ENCODE measurements around the gene RNF25. TPM values are rescaled to one million over a fixed set of nuclear protein-coding genes. Genes with fewer than 3 reads are reported as not detected.

RNF25 gene
- total and polyA plus RNA-seq, 2 of the 8 experiments (the other 6 are each of a cell fraction or from before 2014, with no cell fraction given): 19.6 to 29.6 TPM

GRCh38 chr2:218709908-218710307, 38.1 kb upstream of the RNF25 start:
- H2AFZ ChIP-seq (ENCODE audit: low read length): peak overlapping the region; percentile 87; the same call in 1 of the 2 replicates
- H3K18ac ChIP-seq (ENCODE audit: extremely low read depth, low read length): no peak overlapping the region
- FAIRE-seq (no peak), DNase-seq (ENCODE audit: low read depth in 1 of 2, low spot score in 2 of 2) (no peak)
- H3K4me2 ChIP-seq (ENCODE audit: insufficient read depth in 1 of 2, low read depth in 2 of 2, low read length in 2 of 2): peak overlapping the region in 1 of 2 experiments; percentile 56; a peak in 1 of 4 replicates
- peaks cover 0 to 4% of the 10 kb centered on the region in 2 experiments for H4K20me1 ChIP-seq (replicated peaks in 1 of 2; ENCODE audit: control insufficient read depth in 1 of 2, insufficient read depth in 2 of 2, low read length in 2 of 2)
- CTCF ChIA-PET (ENCODE audit: partially characterized antibody): interaction anchor here (0.6 to 2.7 kb wide), 12 partner anchors 8 to 113 kb away, joined by 3 to 17 read pairs (median 6); partner anchors contain the start of genes BCS1L and ZNF142
- H4K91ac ChIP-seq (replicated peaks; ENCODE audit: insufficient read length, low read length): no peak overlapping the region
- no peaks in the 10 kb centered on the region for H3K9me3 ChIP-seq (ENCODE audit: insufficient read depth in 2 of 2, low read depth in 1 of 2, low read length in 1 of 2)
- H3K79me1 ChIP-seq (ENCODE audit: low read depth, low read length): peaks cover 7% of the 10 kb centered on the region; the same call in 1 of the 2 replicates
- WGBS, 2 experiments (ENCODE audit: extremely low coverage in 1 of 2, insufficient coverage in 1 of 2, insufficient read length in 1 of 2, insufficient replicate concordance in 2 of 2, low coverage in 1 of 2, low lambda C conversion rate in 2 of 2, missing lambda C conversion rate in 1 of 2): 82% methylated on average over 6 of the region's 8 CpGs; no CpG with 5 or more reads in 1 of the 2 experiments
- no peak overlapping the region for H2BK5ac ChIP-seq (ENCODE audit: low read depth, low read length)
- H2BK20ac ChIP-seq (ENCODE audit: low read length): no peak overlapping the region
- POLR2A ChIA-PET (ENCODE audit: partially characterized antibody): interaction anchor here (0.7 to 2.3 kb wide), 9 partner anchors 8 to 67 kb away, joined by 3 to 14 read pairs (median 3); partner anchors contain the start of genes RNF25 and STK36
- H4K5ac ChIP-seq (ENCODE audit: insufficient read length, low read depth, low read length): no peak overlapping the region
- no peak overlapping the region for H2BK120ac ChIP-seq (replicated peaks; ENCODE audit: low read depth, low read length)
- H3K23me2 ChIP-seq (ENCODE audit: low read depth, low read length): 0 out of 2 replicates have a peak, but pooled peaks cover 2% of the 10 kb centered on the region
- H2AK5ac ChIP-seq (ENCODE audit: low read depth, low read length): no peak overlapping the region
- peak overlapping the region; percentile 39; the same call in 1 of the 2 replicates for H4K8ac ChIP-seq (ENCODE audit: extremely low read depth, insufficient read depth, low read length)
- H2BK12ac ChIP-seq (ENCODE audit: low read depth, low read length): no peak overlapping the region
- peaks cover 0 to 4% (median 1%) of the 10 kb centered on the region in 4 experiments; a peak in 4 of 7 replicates for H3K4me1 ChIP-seq (replicated peaks in 1 of 4; ENCODE audit: control insufficient read depth in 3 of 4, insufficient read depth in 4 of 4, low read length in 3 of 4)
- H3K56ac ChIP-seq (replicated peaks; ENCODE audit: insufficient read length, low read depth, low read length): no peak overlapping the region
- H3K14ac ChIP-seq (ENCODE audit: insufficient read length): no peak overlapping the region
- H3K27me3 ChIP-seq (replicated peaks in 1 of 4; ENCODE audit: control insufficient read depth in 3 of 4, extremely low read depth in 1 of 4, insufficient read depth in 3 of 4, low read length in 3 of 4): no peaks in the 10 kb centered on the region
- no peaks in the 10 kb centered on the region; a peak in 1 of 8 replicates for H3K36me3 ChIP-seq (ENCODE audit: control insufficient read depth in 2 of 4, insufficient read depth in 4 of 4, low read length in 3 of 4)
- H3K9ac ChIP-seq (replicated peaks in 1 of 4; ENCODE audit: extremely low read depth in 1 of 4, low read depth in 3 of 4, low read length in 3 of 4): no peak overlapping the region
- H2BK15ac ChIP-seq (ENCODE audit: low read length): peak overlapping the region; percentile 4; the same call in 1 of the 2 replicates
- no peak overlapping the region for H3K27ac ChIP-seq (ENCODE audit: low read depth, low read length)
- no peak overlapping the region for H3K23ac ChIP-seq (ENCODE audit: insufficient read length)
- H3K4me3 ChIP-seq (ENCODE audit: extremely low read depth in 1 of 4, insufficient read depth in 2 of 4, low read depth in 3 of 4, low read length in 4 of 4): peak overlapping the region in 1 of 4 experiments; percentile 89; a peak in 1 of 8 replicates
- H3K79me2 ChIP-seq (ENCODE audit: control insufficient read depth in 1 of 2, insufficient read depth in 2 of 2, low read length in 2 of 2): peaks cover 4 to 35% of the 10 kb centered on the region in 2 experiments
- H3K4ac ChIP-seq (replicated peaks; ENCODE audit: insufficient read length, low read depth, low read length): no peak overlapping the region
- TF ChIP-seq SRF (IDR thresholded peaks at IDR 0.05; ENCODE audit: low read depth, low read length): no peak
- TF ChIP-seq RXRA (IDR thresholded peaks at IDR 0.05; ENCODE audit: insufficient read depth, low read depth, low read length): no peak
- no peak for TF ChIP-seq SIX5 (IDR thresholded peaks at IDR 0.05; ENCODE audit: low read depth, low read length)
- no peak for TF ChIP-seq MAFK (IDR thresholded peaks at IDR 0.05; ENCODE audit: low read depth, low read length)
- no peak for TF ChIP-seq POLR2AphosphoS5 (IDR thresholded peaks at IDR 0.05; ENCODE audit: low read depth, low read length)
- no peak for TF ChIP-seq CHD1 (IDR thresholded peaks at IDR 0.05; ENCODE audit: low read depth, low read length)
- TF ChIP-seq SP2 (IDR thresholded peaks at IDR 0.05; ENCODE audit: low read length): no peak
- no peak for TF ChIP-seq HDAC2 (IDR thresholded peaks at IDR 0.05; ENCODE audit: borderline replicate concordance in 1 of 2, low read depth in 2 of 2, low read length in 2 of 2)
- TF ChIP-seq EZH2 (IDR thresholded peaks at IDR 0.05; ENCODE audit: low read depth, low read length, severe bottlenecking): no peak
- no peak for TF ChIP-seq SUZ12 (IDR thresholded peaks at IDR 0.05; ENCODE audit: low read length)
- no peak for TF ChIP-seq CTBP2 (IDR thresholded peaks at IDR 0.05; ENCODE audit: borderline replicate concordance, insufficient read depth, insufficient read length, low read length)
- TF ChIP-seq TAF7 (optimal IDR thresholded peaks at IDR 0.05; ENCODE audit: borderline replicate concordance, low read depth, low read length): no peak

Measured in H1 (cell line).